Head of caudate nucleus (tissue), 42 donors: ENCODE results near the gene FER.
"Not testable (repeated sequence)": the region's sequence is repeated elsewhere in the genome, so short reads cannot be mapped to it uniquely, and the experiment has no call there.

ENCODE experiments used
- DNase-seq, 42 donors: peaks; one replicate each; pipeline versions ENCODE4 v3.0.0 to v3.0.0-alpha.2; 2020 to 2021; ENCODE audit warnings: mixed read lengths in 7 of 42
- intact Hi-C: fragments of 100-400 bp; cut with DNase I; formaldehyde crosslinking; loops from one replicate; pipeline ENCODE4 v1.15.0; 2022

Gene FER

GRCh38 chr5:108747774-108748400, at the start of gene FER:
Gene FER (plus strand): TSS chr5:108747897. CDS start chr5:108798183, 50,286 bp downstream.
- intact Hi-C loops: no loop called here

DNA sequence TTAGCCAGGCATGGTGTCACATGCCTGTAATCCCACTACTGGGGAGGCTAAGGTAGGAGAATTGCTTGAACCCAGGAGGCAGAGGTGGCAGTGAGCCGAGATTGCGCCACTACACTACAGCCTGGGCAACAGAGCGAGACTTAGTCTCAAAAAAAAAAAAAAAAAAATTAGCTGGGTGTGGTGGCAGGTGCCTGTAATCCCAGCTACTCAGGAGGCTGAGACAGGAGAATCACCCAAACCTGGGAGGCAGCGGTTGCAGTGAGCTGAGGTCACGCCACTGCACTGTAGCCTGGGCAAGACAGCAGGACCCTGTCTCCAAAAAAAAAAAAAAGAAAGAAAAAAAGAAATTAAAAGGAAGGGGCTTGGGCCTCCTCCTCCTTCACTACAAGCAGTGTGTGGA, 47.3 kb upstream of the FER start:
- intact Hi-C loops, DNase-seq: not testable (repeated sequence)

More at GRCh38 chr5:108747774-108748400, at the start of gene FER:
- peak in 17 of 42 donors; percentile 9 to 77 (median 52) for DNase-seq

- intact Hi-C loops: no loop called here
- peak in 2 of 42 donors; percentile 18 to 24 for DNase-seq
Observed at GRCh38 chr5:108700930-108701329, 46.8 kb upstream of the FER start.

GRCh38 chr5:108702546-108702945, 45.2 kb upstream of the FER start:
- intact Hi-C loops: no loop called here
- no peak for DNase-seq

GRCh38 chr5:108703313-108703712, 44.4 kb upstream of the FER start:
- intact Hi-C loops: no loop called here
- DNase-seq: no peak

- intact Hi-C loops: no loop called here
- DNase-seq: no peak
Observed at GRCh38 chr5:108707141-108707540, 40.6 kb upstream of the FER start.

DNA sequence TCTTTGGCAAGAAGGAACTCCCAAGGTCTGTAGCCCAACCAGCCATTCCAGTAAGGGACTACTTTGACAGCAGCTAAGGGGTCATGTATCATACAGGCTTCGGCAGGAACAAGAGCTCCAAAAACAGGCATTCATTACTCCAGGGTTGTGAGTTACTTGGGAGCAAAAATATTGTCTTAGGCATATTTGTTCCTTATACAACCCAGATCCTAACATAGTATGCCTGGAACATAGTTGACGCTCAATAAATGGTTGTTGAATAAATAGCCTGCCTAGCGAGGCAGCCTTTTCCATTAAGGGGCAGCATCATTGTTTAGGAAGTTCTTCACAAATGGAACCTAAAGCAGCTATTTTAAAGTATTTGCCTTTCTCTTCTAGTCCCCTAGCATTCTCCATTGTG, 35.8 kb upstream of the FER start:
- DNase-seq: no peak
- intact Hi-C loops: no loop called here

DNA sequence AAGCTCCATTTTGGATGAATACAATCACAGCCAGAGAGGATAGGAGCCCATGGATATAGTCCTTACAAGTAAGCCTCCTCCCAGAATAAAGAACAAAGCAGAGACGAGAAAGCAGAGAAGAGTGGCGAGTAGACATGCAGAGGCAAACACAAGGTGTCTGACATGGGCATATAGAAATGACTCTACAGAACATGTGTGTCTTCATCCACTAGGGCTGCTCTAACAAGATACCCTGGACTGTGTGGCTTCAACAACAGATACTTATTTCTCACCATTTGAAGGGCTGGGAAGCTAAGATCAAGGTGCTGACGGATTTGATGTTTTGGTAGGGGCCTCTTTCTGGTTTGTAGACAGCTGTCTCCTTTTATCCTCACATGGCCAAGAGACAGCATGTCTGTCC, 32.3 kb upstream of the FER start:
- intact Hi-C loops: no loop called here
- DNase-seq: no peak

- intact Hi-C loops: no loop called here
- no peak for DNase-seq
Observed at GRCh38 chr5:108720391-108720790, 27.3 kb upstream of the FER start.

DNA sequence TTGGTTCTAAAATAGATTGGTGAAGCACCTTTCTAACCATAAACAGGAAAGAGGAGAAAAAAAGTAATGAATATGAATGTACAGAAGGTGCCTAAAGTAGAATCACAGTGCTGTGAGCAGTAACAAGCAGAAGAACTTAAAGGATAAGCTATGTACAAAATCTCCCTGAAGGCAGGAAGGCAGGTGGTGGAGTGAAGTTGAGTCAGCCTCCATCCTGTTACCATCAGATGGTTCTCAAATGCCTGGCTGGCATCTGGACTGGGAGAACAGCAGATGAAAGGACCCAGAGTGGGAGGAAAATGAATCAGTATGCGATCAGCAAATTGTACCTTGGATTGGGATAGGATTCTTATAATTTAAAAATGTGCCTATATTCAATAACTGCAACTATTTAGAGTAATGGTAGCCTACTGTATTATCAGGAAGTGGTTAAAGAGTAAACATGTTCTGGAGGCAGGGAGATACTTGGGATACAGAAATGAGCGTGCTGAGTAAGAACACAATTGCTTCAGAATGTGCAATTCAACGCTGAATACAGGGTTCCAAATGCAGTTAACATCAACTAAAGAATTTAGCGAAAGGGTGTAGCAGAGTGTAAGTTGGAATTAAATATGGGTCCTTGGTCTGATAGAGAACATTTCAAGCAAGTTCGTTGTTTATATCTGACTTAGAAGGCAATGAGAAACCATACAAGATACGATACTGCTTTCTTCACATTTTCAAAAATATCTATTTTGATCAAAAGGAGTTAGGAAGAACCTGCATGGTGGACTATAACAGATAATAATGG, 21.1 kb upstream of the FER start:
- DNase-seq: no peak
- intact Hi-C loops: no loop called here

DNA sequence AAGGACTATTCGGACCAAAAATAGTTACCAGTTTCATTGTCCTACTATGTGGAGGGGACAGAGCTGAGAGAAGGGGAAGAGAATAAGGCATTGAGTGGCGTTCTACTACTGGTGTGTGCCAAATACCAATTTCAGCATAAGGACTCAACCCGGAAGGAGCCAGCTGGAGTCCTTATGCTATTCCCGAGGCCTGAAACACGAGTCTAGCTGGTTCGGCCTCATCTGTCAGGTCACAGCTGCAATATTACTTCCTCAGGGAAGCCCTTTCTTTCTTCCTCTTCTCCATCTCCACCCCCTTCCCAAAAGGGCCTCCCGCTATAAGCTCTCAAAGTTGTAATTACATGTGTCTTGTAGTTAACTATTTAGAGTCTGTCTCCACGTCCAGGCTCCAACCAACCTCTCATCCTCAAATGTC, 20.5 kb upstream of the FER start:
- peak in 15 of 42 donors; percentile 6 to 48 (median 22) for DNase-seq
- intact Hi-C loops: no loop called here

- intact Hi-C loops: no loop called here
- DNase-seq: peak; percentile 62 to 92 (median 84)
Observed at GRCh38 chr5:108727651-108728565, 19.8 kb upstream of the FER start.

GRCh38 chr5:108728566-108729241, 19.0 kb upstream of the FER start:
- intact Hi-C loops: no loop called here
- peak in 5 of 42 donors; percentile 7 to 40 (median 17) for DNase-seq

GRCh38 chr5:108729242-108729615, 18.5 kb upstream of the FER start:
- no peak for DNase-seq
- intact Hi-C loops: no loop called here

DNA sequence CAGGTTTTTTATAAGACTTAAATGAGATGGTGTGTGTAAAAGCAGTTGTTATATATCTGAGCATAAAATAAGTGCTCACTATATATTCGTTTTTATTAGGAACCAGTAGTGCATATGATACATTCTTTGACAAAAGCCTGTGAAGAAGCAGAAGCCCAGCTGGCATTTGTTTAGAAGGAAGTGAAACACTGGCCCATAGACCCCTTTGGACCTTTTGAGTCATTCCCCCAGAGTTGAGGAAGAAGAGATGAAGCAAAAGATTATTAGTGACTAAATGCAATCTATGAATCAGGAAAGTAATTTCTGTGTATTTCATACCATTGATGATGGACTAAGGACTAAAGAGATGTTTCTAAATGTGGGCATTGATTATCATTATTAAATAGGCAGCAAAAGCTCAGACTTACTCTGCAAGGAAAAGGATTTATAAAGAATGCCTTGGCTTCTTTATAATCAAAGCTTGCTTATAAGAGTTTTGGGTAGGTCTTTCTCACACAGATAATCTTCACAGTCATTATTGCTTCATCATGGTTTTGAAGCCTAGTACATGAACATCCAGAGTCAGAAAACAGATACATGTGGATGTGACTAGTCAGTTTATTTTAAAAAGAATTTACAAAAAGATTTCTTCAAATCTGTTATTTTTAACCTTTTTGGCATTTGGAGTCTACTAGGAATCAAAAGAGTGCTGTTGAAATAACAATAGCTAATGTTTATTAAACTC, 16.9 kb upstream of the FER start:
- intact Hi-C loops: no loop called here
- DNase-seq: no peak

- intact Hi-C loops: no loop called here
- DNase-seq: no peak
Observed at GRCh38 chr5:108735790-108736189, 11.9 kb upstream of the FER start.

GRCh38 chr5:108736855-108737254, 10.8 kb upstream of the FER start:
- no peak for DNase-seq
- intact Hi-C loops: no loop called here

GRCh38 chr5:108739376-108739775, 8.3 kb upstream of the FER start:
- intact Hi-C loops: no loop called here
- DNase-seq: no peak

DNA sequence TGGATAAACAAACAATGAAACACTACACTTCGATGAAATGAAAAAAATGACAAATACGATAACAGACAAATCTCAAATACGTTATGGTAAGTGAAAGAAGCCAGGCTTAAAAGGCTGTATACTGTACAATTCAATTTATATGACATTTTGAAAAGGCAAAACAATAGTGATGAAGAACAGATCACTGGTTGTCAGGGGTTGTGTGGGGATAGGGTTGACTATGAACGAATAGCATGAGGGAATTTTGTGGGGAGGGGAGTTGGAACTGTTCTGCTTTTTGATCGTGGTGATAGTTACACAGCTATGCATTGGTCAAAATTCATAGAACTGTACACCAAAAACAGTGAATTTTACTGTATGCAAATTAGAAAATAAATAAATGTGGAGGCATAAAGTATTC, 7.8 kb upstream of the FER start:
- intact Hi-C loops: no loop called here
- DNase-seq: no peak
